Pancreas (tissue), 10 donors: ENCODE measurements around the gene E2F8. TPM values are rescaled to one million over a fixed set of nuclear protein-coding genes. Genes with fewer than 3 reads are reported as not detected.

Source experiments
- ATAC-seq, 4 donors: fragments of 200-7000 bp; cut with Tn5 transposase; one replicate each; pipeline versions ENCODE4 v1.8.0 to v1.9.1; 2020; ENCODE audit warnings: mild to moderate bottlenecking in 4 of 4, moderate library complexity in 4 of 4
- DNase-seq, 6 donors: peaks; one replicate each; pipeline ENCODE4 v3.0.0-alpha.2; 2020
- FAIRE-seq: peaks from 2 replicates; lab custom pipeline; 2012; peaks lifted over from hg19 to GRCh38; lab: Jason Lieb, UNC
- H3K27ac ChIP-seq, 4 donors: fragments of 200-600 bp; sonication (generic); 1 replicate in 3 of 4; 2 replicates in 1 of 4; pipeline versions ENCODE4 v1.5.0 to v1.8.0; 2020
- H3K27me3 ChIP-seq, 4 donors: fragments of 200-600 bp; one replicate each; pipeline ENCODE4 v1.8.0; 2021
- H3K36me3 ChIP-seq, 3 donors: fragments of 200-600 bp; sonication (generic) in 1 of 3; one replicate each; pipeline versions ENCODE4 v1.5.0 to v1.8.0; 2020 to 2021
- H3K4me1 ChIP-seq, 3 donors: fragments of 200-600 bp; one replicate each; pipeline ENCODE4 v1.8.0; 2021
- H3K4me3 ChIP-seq, 4 donors: fragments of 200-600 bp; sonication (generic) in 2 of 4; one replicate each; pipeline versions ENCODE4 v1.5.0 to v1.8.0; 2020 to 2021
- H3K9me3 ChIP-seq, 4 donors: fragments of 200-600 bp; one replicate each; pipeline ENCODE4 v1.8.0; 2021
- WGBS, 2 donors: extraction: QIAGEN DNeasy Blood & Tissue Kit; methylation state at CpG; one replicate each; pipeline ENCODE4 v1.1.7; 2013; 5-methylcytosine and 5-hydroxymethylcytosine counted together
- intact Hi-C, 3 donors: fragments of 100-400 bp; cut with DNase I; formaldehyde crosslinking; loops; one replicate each; pipeline versions ENCODE4 v1.11.1 to v1.14.2; 2022
- polyA plus RNA-seq, 2 donors: library from polyadenylated mRNA; stranded (reverse); fragments of 200-250 nt; gene quantifications; one replicate each; pipeline ENCODE4 v1.2.3, GENCODE V29; 2013
- total RNA-seq, 6 donors: library from RNA; stranded (reverse); fragmentation: NEBNext Ultra II Directional in 4 of 6; extraction: Animal tissue kit (Norgen Biotek cat#: 25700) in 4 of 6; gene quantifications; one replicate each; pipeline versions ENCODE4 v1.2.1 to v1.2.4, GENCODE V29; 2021 to 2023
- TF ChIP-seq, protein P1 (sequence below), 4 donors: fragments of 200-600 bp; sonication (generic) in 3 of 4; IDR thresholded peaks; one replicate each; pipeline versions ENCODE4 v1.5.0 to v1.8.0; 2021; ENCODE audit warnings: antibody characterized with exemption in 4 of 4
- donor health status: healthy with polysubstance abuse.
- donor health status: DM: no; HTN: no; CAD: no; lungs with moderate emphysema.
- donor health status: DM: no; HTN: no; CAD: no.
- donor health status: control.
- donor health status: control.
- donor health status: Bipolar disorder and iron deficiency.
- donor health status: DM: yes; HTN: yes; CAD: no.
- donor health status: DM: no; HTN: no; CAD: no.
- donor health status: DM: no; HTN: no; CAD: no.
- donor health status: DM: yes; HTN: yes; CAD: no.

The E2F8 gene
- total and polyA plus RNA-seq, 8 donors: 0.06 to 0.44 (median 0.15) TPM; not detected in 5

DNA sequence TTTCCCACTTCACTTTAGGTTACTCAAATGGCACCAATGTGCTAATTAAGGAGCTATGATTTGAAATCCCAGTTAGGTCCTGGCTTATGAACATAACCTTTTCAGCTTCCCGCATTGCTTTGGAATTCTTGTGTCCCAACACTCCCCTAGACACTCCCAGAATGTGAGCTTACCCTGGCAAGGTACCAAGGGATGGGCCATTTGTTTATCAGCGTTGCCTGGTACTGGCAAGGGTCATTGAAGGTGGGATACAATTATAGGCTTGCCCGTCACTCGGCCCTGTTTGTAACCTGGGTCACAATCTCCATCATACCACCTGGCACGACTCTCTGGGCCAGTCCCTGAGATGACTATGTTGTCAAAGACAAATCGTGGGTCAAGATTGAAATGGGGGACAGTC is 44.3 kb downstream of the E2F8 start:
- Histone ChIP-seq H3K4me1 (no peaks in the 10 kb centered on the region), H3K36me3 (no peaks in the 10 kb centered on the region), H3K9me3 (no peaks in the 10 kb centered on the region), H3K27me3 (no peaks in the 10 kb centered on the region), H3K4me3 (no peak overlapping the region), H3K27ac (no peak overlapping the region)
- 79% methylated on average over 6 of the region's 6 CpGs for WGBS, 2 donors
- no peak for DNase-seq
- TF ChIP-seq, protein P1, sequence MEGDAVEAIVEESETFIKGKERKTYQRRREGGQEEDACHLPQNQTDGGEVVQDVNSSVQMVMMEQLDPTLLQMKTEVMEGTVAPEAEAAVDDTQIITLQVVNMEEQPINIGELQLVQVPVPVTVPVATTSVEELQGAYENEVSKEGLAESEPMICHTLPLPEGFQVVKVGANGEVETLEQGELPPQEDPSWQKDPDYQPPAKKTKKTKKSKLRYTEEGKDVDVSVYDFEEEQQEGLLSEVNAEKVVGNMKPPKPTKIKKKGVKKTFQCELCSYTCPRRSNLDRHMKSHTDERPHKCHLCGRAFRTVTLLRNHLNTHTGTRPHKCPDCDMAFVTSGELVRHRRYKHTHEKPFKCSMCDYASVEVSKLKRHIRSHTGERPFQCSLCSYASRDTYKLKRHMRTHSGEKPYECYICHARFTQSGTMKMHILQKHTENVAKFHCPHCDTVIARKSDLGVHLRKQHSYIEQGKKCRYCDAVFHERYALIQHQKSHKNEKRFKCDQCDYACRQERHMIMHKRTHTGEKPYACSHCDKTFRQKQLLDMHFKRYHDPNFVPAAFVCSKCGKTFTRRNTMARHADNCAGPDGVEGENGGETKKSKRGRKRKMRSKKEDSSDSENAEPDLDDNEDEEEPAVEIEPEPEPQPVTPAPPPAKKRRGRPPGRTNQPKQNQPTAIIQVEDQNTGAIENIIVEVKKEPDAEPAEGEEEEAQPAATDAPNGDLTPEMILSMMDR (IDR thresholded peaks at IDR 0.05): no peak
- intact Hi-C loops: no loop called here
- no peak for FAIRE-seq
- ATAC-seq: no peak

- no peak overlapping the region for H3K27ac ChIP-seq
- no peaks in the 10 kb centered on the region for H3K9me3 ChIP-seq
- DNase-seq (no peak), FAIRE-seq (no peak), ATAC-seq (no peak)
- no peaks in the 10 kb centered on the region for H3K36me3 ChIP-seq
- WGBS, 2 donors: 79 to 84% methylated on average over 4 of the region's 4 CpGs
- no peaks in the 10 kb centered on the region for H3K4me1 ChIP-seq
- H3K27me3 ChIP-seq: no peaks in the 10 kb centered on the region
- TF ChIP-seq, protein P1 (IDR thresholded peaks at IDR 0.05): no peak
- intact Hi-C loops: no loop called here
- no peak overlapping the region for H3K4me3 ChIP-seq
Observed at GRCh38 chr11:19194620-19195308, 46.0 kb downstream of the E2F8 start.

GRCh38 chr11:19193916-19194315 is 46.8 kb downstream of the E2F8 start:
- DNase-seq (no peak), ATAC-seq (no peak), FAIRE-seq (no peak)
- H3K9me3 ChIP-seq: no peaks in the 10 kb centered on the region
- WGBS, 2 donors: 84 to 92% methylated on average over 2 of the region's 2 CpGs
- TF ChIP-seq, protein P1 (IDR thresholded peaks at IDR 0.05): no peak
- H3K4me1 ChIP-seq: no peaks in the 10 kb centered on the region
- intact Hi-C loops: no loop called here
- no peaks in the 10 kb centered on the region for H3K36me3 ChIP-seq
- no peak overlapping the region for H3K4me3 ChIP-seq
- no peak overlapping the region for H3K27ac ChIP-seq
- H3K27me3 ChIP-seq: no peaks in the 10 kb centered on the region

- Histone ChIP-seq H3K4me1 (no peaks in the 10 kb centered on the region), H3K27me3 (no peaks in the 10 kb centered on the region), H3K9me3 (no peaks in the 10 kb centered on the region), H3K36me3 (no peaks in the 10 kb centered on the region), H3K27ac (no peak overlapping the region), H3K4me3 (no peak overlapping the region)
- intact Hi-C loops: no loop called here
- DNase-seq (peak in 3 of 6 donors; percentile 33 to 43 (median 40)), ATAC-seq (peak; percentile 81 to 90 (median 86)), FAIRE-seq (no peak)
- TF ChIP-seq, protein P1 (IDR thresholded peaks at IDR 0.05): no peak
- WGBS, 2 donors: 47 to 53% methylated on average over 7 of the region's 7 CpGs
Observed at GRCh38 chr11:19191530-19192169, 49.1 kb downstream of the E2F8 start.

GRCh38 chr11:19187833-19188258 is 52.9 kb downstream of the E2F8 start:
- WGBS, 2 donors: 87 to 92% methylated on average over 9 of the region's 9 CpGs
- intact Hi-C loops: no loop called here
- Histone ChIP-seq H3K36me3 (no peaks in the 10 kb centered on the region), H3K27ac (no peak overlapping the region), H3K9me3 (no peaks in the 10 kb centered on the region), H3K4me1 (no peaks in the 10 kb centered on the region), H3K4me3 (no peak overlapping the region), H3K27me3 (no peaks in the 10 kb centered on the region)
- TF ChIP-seq, protein P1 (IDR thresholded peaks at IDR 0.05): no peak
- no peak for DNase-seq
- no peak for FAIRE-seq
- ATAC-seq: no peak
